Gastroesophageal sphincter (tissue), 4 donors: Measurements from ENCODE around the gene TNFRSF4. TPM values are rescaled to one million over a fixed set of nuclear protein-coding genes. Genes with fewer than 3 reads are reported as not detected.

ENCODE experiments used
- ATAC-seq: fragments of 150-250 bp; one replicate; pipeline ENCODE4 v1.9.1; 2016; ENCODE audit warnings: mild to moderate bottlenecking, moderate library complexity
- H3K27ac ChIP-seq, 4 donors: fragments of 200-600 bp; sonication (generic) in 3 of 4; 1 replicate in 3 of 4; 2 replicates in 1 of 4; pipeline ENCODE4 v1.5.1; 2016 to 2019
- H3K27me3 ChIP-seq: fragments of 200-600 bp; sonication (generic); one replicate; pipeline ENCODE4 v1.5.1; 2019
- H3K36me3 ChIP-seq, 2 donors: fragments of 200-600 bp; sonication (generic); one replicate each; pipeline ENCODE4 v1.5.1; 2019; ENCODE audit warnings: control low read depth in 1 of 2
- H3K4me1 ChIP-seq, 3 donors: fragments of 200-600 bp; sonication (generic); 1 replicate in 2 of 3; 2 replicates in 1 of 3; pipeline ENCODE4 v1.5.1; 2016 to 2019; ENCODE audit warnings: control low read depth in 2 of 3
- H3K4me3 ChIP-seq, 2 donors: fragments of 200-600 bp; sonication (generic); one replicate each; pipeline ENCODE4 v1.5.1; 2019; ENCODE audit warnings: mild to moderate bottlenecking in 1 of 2, moderate library complexity in 1 of 2
- H3K9me3 ChIP-seq, 3 donors: fragments of 200-600 bp; sonication (generic); one replicate each; pipeline ENCODE4 v1.5.1; 2017 to 2019; ENCODE audit warnings: control low read depth in 2 of 3
- CTCF ChIP-seq, 4 experiments: fragments of 200-600 bp in 2 of 4; fragments of 450-650 bp in 2 of 4; sonication (generic) in 1 of 4; IDR thresholded peaks; one replicate each; pipeline ENCODE4 v1.5.1; 2017 to 2019; ENCODE audit warnings: antibody characterized with exemption in 4 of 4, mild to moderate bottlenecking in 2 of 4, moderate library complexity in 2 of 4
- EP300 ChIP-seq: sonication (generic); formaldehyde crosslinking; IDR thresholded peaks from one replicate; pipeline ENCODE4 v1.6.1; 2017; ENCODE audit warnings: antibody characterized with exemption, mild to moderate bottlenecking
- POLR2A ChIP-seq, 2 donors: fragments of 450-650 bp; IDR thresholded peaks; one replicate each; pipeline ENCODE4 v1.6.1; 2017; ENCODE audit warnings: antibody characterized with exemption in 2 of 2, mild to moderate bottlenecking in 2 of 2, moderate library complexity in 1 of 2
- POLR2AphosphoS5 ChIP-seq: sonication (generic); formaldehyde crosslinking; IDR thresholded peaks from one replicate; pipeline ENCODE4 v1.6.1; 2017; ENCODE audit warnings: antibody characterized with exemption
- WGBS, 2 donors: methylation state at CpG; one replicate each; pipeline ENCODE4 v1.1.5; 2018; ENCODE audit warnings: low coverage in 1 of 2; 5-methylcytosine and 5-hydroxymethylcytosine counted together
- total RNA-seq, 4 donors: library from RNA; depleted of rRNA; stranded (reverse); fragments of >200 nt; gene quantifications; one replicate each; pipeline ENCODE4 v1.1.0, GENCODE V29; 2016

Gene TNFRSF4
- total RNA-seq, 4 donors from 2014 or later = 0.93 to 1.6 (median 1.3) TPM

GRCh38 chr1:1240348-1240732, 26.4 kb upstream of the TNFRSF4 start:
- H3K36me3 ChIP-seq = peaks cover 0 to 29% of the 10 kb centered on the region in 2 donors
- no peaks in the 10 kb centered on the region for H3K9me3 ChIP-seq
- no peak overlapping the region for H3K27ac ChIP-seq
- peaks cover 56% of the 10 kb centered on the region for H3K27me3 ChIP-seq
- peaks cover 0 to 16% (median 6%) of the 10 kb centered on the region in 3 donors for H3K4me1 ChIP-seq
- no peak for TF ChIP-seq POLR2A (IDR thresholded peaks at IDR 0.05)
- TF ChIP-seq EP300 = no peak
- no peak for TF ChIP-seq CTCF (IDR thresholded peaks at IDR 0.05)
- no peak for TF ChIP-seq POLR2AphosphoS5
- ATAC-seq = no peak
- WGBS, 2 donors = no CpG with 5 or more reads among the region's 11 CpGs
- no peak overlapping the region for H3K4me3 ChIP-seq

GRCh38 chr1:1239614-1240347, 25.8 kb upstream of the TNFRSF4 start:
- Histone ChIP-seq H3K27ac (no peak overlapping the region), H3K4me1 (peaks cover 0 to 16% (median 6%) of the 10 kb centered on the region in 3 donors), H3K27me3 (peaks cover 53% of the 10 kb centered on the region), H3K9me3 (no peaks in the 10 kb centered on the region), H3K36me3 (peaks cover 0 to 34% of the 10 kb centered on the region in 2 donors), H3K4me3 (no peak overlapping the region)
- no peak for ATAC-seq
- no peak for TF ChIP-seq CTCF (IDR thresholded peaks at IDR 0.05)
- TF ChIP-seq POLR2AphosphoS5 = no peak
- TF ChIP-seq POLR2A (IDR thresholded peaks at IDR 0.05) = no peak
- TF ChIP-seq EP300 = no peak
- WGBS, 2 donors = no CpG with 5 or more reads among the region's 30 CpGs

GRCh38 chr1:1239227-1239613, 25.3 kb upstream of the TNFRSF4 start:
- TF ChIP-seq POLR2A (IDR thresholded peaks at IDR 0.05) (no peak), EP300 (no peak), POLR2AphosphoS5 (no peak)
- H3K27me3 ChIP-seq = peaks cover 51% of the 10 kb centered on the region
- peaks cover 0 to 16% (median 6%) of the 10 kb centered on the region in 3 donors for H3K4me1 ChIP-seq
- H3K27ac ChIP-seq = no peak overlapping the region
- H3K36me3 ChIP-seq = peaks cover 0 to 39% of the 10 kb centered on the region in 2 donors
- H3K4me3 ChIP-seq = no peak overlapping the region
- WGBS, 2 donors = no CpG with 5 or more reads among the region's 15 CpGs
- ATAC-seq = no peak
- no peaks in the 10 kb centered on the region for H3K9me3 ChIP-seq

GRCh38 chr1:1238702-1239178, 24.8 kb upstream of the TNFRSF4 start:
- WGBS, 2 donors = no CpG with 5 or more reads among the region's 19 CpGs
- Histone ChIP-seq H3K27ac (no peak overlapping the region), H3K36me3 (peaks cover 0 to 39% of the 10 kb centered on the region in 2 donors), H3K9me3 (no peaks in the 10 kb centered on the region), H3K4me3 (no peak overlapping the region), H3K27me3 (peaks cover 50% of the 10 kb centered on the region), H3K4me1 (peaks cover 0 to 20% (median 6%) of the 10 kb centered on the region in 3 donors)
- no peak for ATAC-seq
- no peak for TF ChIP-seq POLR2AphosphoS5
- no peak for TF ChIP-seq EP300
- TF ChIP-seq POLR2A (IDR thresholded peaks at IDR 0.05) = no peak
- no peak for TF ChIP-seq CTCF (IDR thresholded peaks at IDR 0.05)

GRCh38 chr1:1237874-1238701, 24.1 kb upstream of the TNFRSF4 start:
- no peak overlapping the region for H3K4me3 ChIP-seq
- H3K36me3 ChIP-seq = peaks cover 0 to 33% of the 10 kb centered on the region in 2 donors
- TF ChIP-seq POLR2AphosphoS5 (no peak), CTCF (IDR thresholded peaks at IDR 0.05) (no peak), POLR2A (IDR thresholded peaks at IDR 0.05) (no peak), EP300 (no peak)
- H3K27me3 ChIP-seq = peaks cover 50% of the 10 kb centered on the region
- no peak for ATAC-seq
- H3K27ac ChIP-seq = no peak overlapping the region
- no peaks in the 10 kb centered on the region for H3K9me3 ChIP-seq
- H3K4me1 ChIP-seq = peaks cover 0 to 27% (median 10%) of the 10 kb centered on the region in 3 donors
- no CpG with 5 or more reads among the region's 48 CpGs for WGBS, 2 donors
